Uterus (tissue), 4 donors: Measurements from ENCODE around the gene LDLRAD4. TPM values are rescaled to one million over a fixed set of nuclear protein-coding genes. Genes with fewer than 3 reads are reported as not detected.

Experiments
- DNase-seq, 2 donors: peaks; one replicate each; pipeline ENCODE4 v3.0.0-alpha.2; 2019 to 2020
- H3K27ac ChIP-seq, 2 donors: fragments of 200-600 bp; sonication (generic); 1 replicate in 1 of 2; 2 replicates in 1 of 2; pipeline ENCODE4 v1.5.1; 2016 to 2018
- H3K27me3 ChIP-seq, 2 donors: fragments of 200-600 bp; sonication (generic); one replicate each; pipeline ENCODE4 v1.5.1; 2018 to 2019; ENCODE audit warnings: control low read depth in 1 of 2
- H3K36me3 ChIP-seq, 2 donors: fragments of 200-600 bp; sonication (generic); one replicate each; pipeline ENCODE4 v1.5.1; 2019; ENCODE audit warnings: control low read depth in 1 of 2
- H3K4me1 ChIP-seq, 2 donors: fragments of 200-600 bp; sonication (generic); one replicate each; pipeline ENCODE4 v1.5.1; 2018 to 2019; ENCODE audit warnings: control low read depth in 1 of 2
- H3K4me3 ChIP-seq, 2 donors: fragments of 200-600 bp; sonication (generic); 1 replicate in 1 of 2; 2 replicates in 1 of 2; pipeline ENCODE4 v1.5.1; 2018 to 2019; ENCODE audit warnings: mild to moderate bottlenecking in 1 of 2
- H3K9me3 ChIP-seq, 2 donors: fragments of 200-600 bp; sonication (generic); one replicate each; pipeline ENCODE4 v1.5.1; 2019; ENCODE audit warnings: control low read depth in 1 of 2
- CTCF ChIP-seq, 4 experiments: fragments of 200-600 bp in 2 of 4; fragments of 450-650 bp in 2 of 4; sonication (generic) in 2 of 4; IDR thresholded peaks; one replicate each; pipeline ENCODE4 v1.5.1; 2016 to 2019; ENCODE audit warnings: antibody characterized with exemption in 4 of 4, mild to moderate bottlenecking in 2 of 4, moderate library complexity in 1 of 4
- POLR2A ChIP-seq, 2 donors: fragments of 450-650 bp; IDR thresholded peaks; one replicate each; pipeline ENCODE4 v1.6.1; 2016; ENCODE audit warnings: antibody characterized with exemption in 2 of 2, mild to moderate bottlenecking in 1 of 2, moderate library complexity in 1 of 2
- intact Hi-C: fragments of 100-400 bp; cut with DNase I; formaldehyde crosslinking; loops from one replicate; pipeline ENCODE4 v1.15.1; 2023; ENCODE audit warnings: low total_unique reads
- total RNA-seq, 4 donors: library from RNA; depleted of rRNA in 3 of 4; stranded (reverse); fragments of >200 nt in 3 of 4; gene quantifications; one replicate each; pipeline versions ENCODE4 v1.1.0 to v1.2.4, GENCODE V29; 2014 to 2023
- donor health status: DM: yes; HTN: yes; CAD: no.

The LDLRAD4 gene
- total RNA-seq, 4 donors from 2014 or later: 23.8 to 82.2 (median 39.3) TPM

DNA sequence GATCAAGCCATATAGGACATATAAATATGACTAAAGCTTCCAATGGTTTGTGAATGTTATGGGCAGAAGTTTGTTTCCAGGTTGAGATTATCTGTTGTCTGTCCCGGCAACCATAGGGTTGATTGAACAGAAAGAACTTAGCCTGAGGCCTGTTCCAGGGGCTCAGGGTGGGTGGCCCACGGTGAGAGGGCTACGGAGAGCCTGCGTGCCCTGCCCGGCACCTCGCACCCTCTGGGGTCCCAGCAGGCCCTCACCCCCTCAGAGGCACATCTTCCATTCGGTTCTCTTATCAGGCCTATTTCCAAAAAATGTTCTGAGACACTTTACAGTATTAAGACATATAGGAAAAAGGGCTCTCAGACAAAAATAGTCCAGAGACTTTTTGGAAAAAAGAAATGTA, 40.4 kb upstream of the LDLRAD4 start:
- H3K36me3 ChIP-seq: no peaks in the 10 kb centered on the region
- H3K27me3 ChIP-seq: no peaks in the 10 kb centered on the region
- no peak overlapping the region for H3K27ac ChIP-seq
- no peaks in the 10 kb centered on the region for H3K4me1 ChIP-seq
- DNase-seq: no peak
- no peak for TF ChIP-seq POLR2A (IDR thresholded peaks at IDR 0.05)
- no peak for TF ChIP-seq CTCF (IDR thresholded peaks at IDR 0.05)
- intact Hi-C loops: no loop called here
- H3K4me3 ChIP-seq: no peak overlapping the region
- no peaks in the 10 kb centered on the region for H3K9me3 ChIP-seq

- DNase-seq: no peak
- TF ChIP-seq POLR2A (IDR thresholded peaks at IDR 0.05) (no peak), CTCF (IDR thresholded peaks at IDR 0.05) (no peak)
- no peaks in the 10 kb centered on the region for H3K9me3 ChIP-seq
- H3K4me3 ChIP-seq: no peak overlapping the region
- no peaks in the 10 kb centered on the region for H3K4me1 ChIP-seq
- intact Hi-C loops: no loop called here
- no peaks in the 10 kb centered on the region for H3K27me3 ChIP-seq
- no peaks in the 10 kb centered on the region for H3K36me3 ChIP-seq
- H3K27ac ChIP-seq: no peak overlapping the region
Observed at GRCh38 chr18:13178976-13179375, 39.6 kb upstream of the LDLRAD4 start.

- H3K9me3 ChIP-seq: no peaks in the 10 kb centered on the region
- TF ChIP-seq CTCF (IDR thresholded peaks at IDR 0.05) (no peak), POLR2A (IDR thresholded peaks at IDR 0.05) (no peak)
Observed at GRCh38 chr18:13179566-13180113, 38.9 kb upstream of the LDLRAD4 start.

DNA sequence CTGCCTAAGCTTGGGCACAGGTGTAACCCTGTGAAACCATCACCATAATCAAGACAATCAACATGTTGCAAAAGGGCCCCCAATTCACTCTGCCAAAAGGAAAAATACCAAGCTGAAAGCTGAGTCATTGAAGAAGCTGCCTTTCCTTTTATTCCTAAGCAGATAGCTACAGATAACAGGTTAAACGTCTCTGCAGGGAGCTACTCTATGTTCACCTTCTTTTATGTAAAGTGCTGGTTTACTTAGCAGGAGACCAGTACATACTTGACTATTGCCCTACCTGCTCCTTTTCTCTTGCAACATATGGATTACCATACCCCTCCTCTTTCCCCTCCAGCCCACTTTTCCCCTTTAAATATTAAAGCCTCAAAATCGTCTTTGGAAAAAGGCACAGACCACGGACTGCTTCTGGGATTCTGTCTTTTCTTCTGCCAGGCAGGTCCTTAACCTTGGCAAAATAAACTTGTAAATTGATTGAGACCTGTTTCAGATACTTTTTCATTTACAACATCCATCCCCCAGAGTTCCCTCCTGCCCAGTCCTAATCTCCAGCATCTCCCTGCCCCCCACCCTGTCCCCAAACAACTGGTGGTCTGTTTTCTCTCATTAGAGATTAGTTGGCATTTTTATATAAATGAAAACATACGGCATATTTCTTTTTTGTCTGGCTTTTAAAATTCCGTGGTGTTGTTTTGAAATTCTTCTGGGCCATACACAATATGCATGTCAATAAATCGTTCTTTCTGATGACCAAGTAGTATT, 37.8 kb upstream of the LDLRAD4 start:
- H3K9me3 ChIP-seq: no peaks in the 10 kb centered on the region
- intact Hi-C loops: no loop called here
- DNase-seq: no peak
- no peaks in the 10 kb centered on the region for H3K36me3 ChIP-seq
- no peak overlapping the region for H3K4me3 ChIP-seq
- TF ChIP-seq POLR2A (IDR thresholded peaks at IDR 0.05) (no peak), CTCF (IDR thresholded peaks at IDR 0.05) (no peak)
- H3K4me1 ChIP-seq: no peaks in the 10 kb centered on the region
- H3K27me3 ChIP-seq: no peaks in the 10 kb centered on the region
- no peak overlapping the region for H3K27ac ChIP-seq

More at GRCh38 chr18:13179566-13180113, 38.9 kb upstream of the LDLRAD4 start:
- H3K27me3 ChIP-seq: no peaks in the 10 kb centered on the region
- no peak overlapping the region for H3K27ac ChIP-seq
- no peaks in the 10 kb centered on the region for H3K4me1 ChIP-seq
- no peak overlapping the region for H3K4me3 ChIP-seq
- intact Hi-C loops: no loop called here
- H3K36me3 ChIP-seq: no peaks in the 10 kb centered on the region
- DNase-seq: no peak

GRCh38 chr18:13181765-13182164, 36.8 kb upstream of the LDLRAD4 start:
- no peaks in the 10 kb centered on the region for H3K4me1 ChIP-seq
- no peak overlapping the region for H3K27ac ChIP-seq
- intact Hi-C loops: no loop called here
- TF ChIP-seq CTCF (IDR thresholded peaks at IDR 0.05) (no peak), POLR2A (IDR thresholded peaks at IDR 0.05) (no peak)
- no peaks in the 10 kb centered on the region for H3K36me3 ChIP-seq
- H3K27me3 ChIP-seq: no peaks in the 10 kb centered on the region
- DNase-seq: no peak
- H3K9me3 ChIP-seq: no peaks in the 10 kb centered on the region
- H3K4me3 ChIP-seq: no peak overlapping the region
